HG03135 (cell line): ENCODE results near the gene FCSK.

Source experiments
- ATAC-seq: cut with Tn5 transposase; IDR thresholded peaks from one replicate; pipeline ENCODE4 v1.9.1; 2021; ENCODE audit warnings: mild to moderate bottlenecking, moderate library complexity; ENCODE audit not compliant: unreplicated experiment

FCSK gene

GRCh38 chr16:70453117-70453891, 1.1 kb upstream of the FCSK start:
- no peak for ATAC-seq

GRCh38 chr16:70453892-70454221, 538 bp upstream of the FCSK start:
- no peak for ATAC-seq

- ATAC-seq: no peak
Observed at GRCh38 chr16:70455910-70456309, 1.5 kb downstream of the FCSK start.

GRCh38 chr16:70457446-70458166, 3.2 kb downstream of the FCSK start:
- ATAC-seq: no peak

GRCh38 chr16:70460737-70461261, 6.4 kb downstream of the FCSK start:
- no peak for ATAC-seq

GRCh38 chr16:70463235-70463634, 8.8 kb downstream of the FCSK start:
- ATAC-seq: no peak

- no peak for ATAC-seq
Observed at GRCh38 chr16:70465999-70466804, 11.8 kb downstream of the FCSK start.

GRCh38 chr16:70466805-70467076, 12.3 kb downstream of the FCSK start:
- no peak for ATAC-seq

GRCh38 chr16:70467113-70467512, 12.7 kb downstream of the FCSK start:
- ATAC-seq: no peak

GRCh38 chr16:70467608-70468007, 13.2 kb downstream of the FCSK start:
- ATAC-seq: no peak

GRCh38 chr16:70468776-70469525, 14.6 kb downstream of the FCSK start:
- ATAC-seq: no peak

GRCh38 chr16:70470141-70470926, 15.9 kb downstream of the FCSK start:
- ATAC-seq: no peak

- no peak for ATAC-seq
Observed at GRCh38 chr16:70470927-70471341, 16.5 kb downstream of the FCSK start.

- ATAC-seq: no peak
Observed at GRCh38 chr16:70472786-70473433, 18.5 kb downstream of the FCSK start.

- no peak for ATAC-seq
Observed at GRCh38 chr16:70473446-70474319, 19.3 kb downstream of the FCSK start.

GRCh38 chr16:70474320-70475053, 20.1 kb downstream of the FCSK start:
- no peak for ATAC-seq

GRCh38 chr16:70475054-70475871, 20.9 kb downstream of the FCSK start:
- no peak for ATAC-seq
